ENCODE results near the gene REV3L. TPM values are rescaled to one million over a fixed set of nuclear protein-coding genes. Genes with fewer than 3 reads are reported as not detected.

The REV3L gene
- polyA plus RNA-seq, 1 of the 3 experiments (the other 2 are of a cell fraction): 7.3 TPM

DNA sequence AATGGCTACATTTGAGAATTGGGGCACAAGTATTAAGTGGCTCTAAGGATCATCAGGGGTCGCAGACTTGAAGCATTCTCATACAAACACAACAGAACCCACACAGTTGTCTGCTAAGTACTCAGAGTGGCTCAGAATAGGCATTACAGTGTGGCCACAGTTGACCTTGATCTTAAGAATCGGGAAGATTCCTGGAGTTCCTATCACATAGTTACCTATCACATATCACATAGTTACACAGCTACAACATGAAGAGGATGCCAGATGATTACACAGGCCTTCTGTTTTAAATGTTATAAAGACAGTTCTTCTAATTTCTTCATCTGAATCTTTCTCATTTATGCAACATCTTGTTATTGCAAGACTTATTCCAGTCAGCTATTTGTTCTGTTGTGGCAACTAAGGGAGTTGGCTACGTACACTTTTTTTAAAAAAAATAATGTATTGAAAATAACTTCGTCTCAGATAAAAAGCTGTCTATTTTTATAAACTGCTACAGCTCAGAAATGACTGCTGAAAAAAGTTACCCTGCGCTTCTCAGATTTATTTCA, 129.0 kb downstream of the REV3L start (continued):
- TF ChIP-seq, protein P1, sequence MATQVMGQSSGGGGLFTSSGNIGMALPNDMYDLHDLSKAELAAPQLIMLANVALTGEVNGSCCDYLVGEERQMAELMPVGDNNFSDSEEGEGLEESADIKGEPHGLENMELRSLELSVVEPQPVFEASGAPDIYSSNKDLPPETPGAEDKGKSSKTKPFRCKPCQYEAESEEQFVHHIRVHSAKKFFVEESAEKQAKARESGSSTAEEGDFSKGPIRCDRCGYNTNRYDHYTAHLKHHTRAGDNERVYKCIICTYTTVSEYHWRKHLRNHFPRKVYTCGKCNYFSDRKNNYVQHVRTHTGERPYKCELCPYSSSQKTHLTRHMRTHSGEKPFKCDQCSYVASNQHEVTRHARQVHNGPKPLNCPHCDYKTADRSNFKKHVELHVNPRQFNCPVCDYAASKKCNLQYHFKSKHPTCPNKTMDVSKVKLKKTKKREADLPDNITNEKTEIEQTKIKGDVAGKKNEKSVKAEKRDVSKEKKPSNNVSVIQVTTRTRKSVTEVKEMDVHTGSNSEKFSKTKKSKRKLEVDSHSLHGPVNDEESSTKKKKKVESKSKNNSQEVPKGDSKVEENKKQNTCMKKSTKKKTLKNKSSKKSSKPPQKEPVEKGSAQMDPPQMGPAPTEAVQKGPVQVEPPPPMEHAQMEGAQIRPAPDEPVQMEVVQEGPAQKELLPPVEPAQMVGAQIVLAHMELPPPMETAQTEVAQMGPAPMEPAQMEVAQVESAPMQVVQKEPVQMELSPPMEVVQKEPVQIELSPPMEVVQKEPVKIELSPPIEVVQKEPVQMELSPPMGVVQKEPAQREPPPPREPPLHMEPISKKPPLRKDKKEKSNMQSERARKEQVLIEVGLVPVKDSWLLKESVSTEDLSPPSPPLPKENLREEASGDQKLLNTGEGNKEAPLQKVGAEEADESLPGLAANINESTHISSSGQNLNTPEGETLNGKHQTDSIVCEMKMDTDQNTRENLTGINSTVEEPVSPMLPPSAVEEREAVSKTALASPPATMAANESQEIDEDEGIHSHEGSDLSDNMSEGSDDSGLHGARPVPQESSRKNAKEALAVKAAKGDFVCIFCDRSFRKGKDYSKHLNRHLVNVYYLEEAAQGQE (IDR thresholded peaks at IDR 0.05; ENCODE audit: low read depth, low read length): no peak
- TF ChIP-seq TEAD4 (IDR thresholded peaks at IDR 0.05; ENCODE audit: borderline replicate concordance, insufficient read depth) (no peak), RCOR1 (IDR thresholded peaks at IDR 0.05; ENCODE audit: low read length) (no peak), FOSL2 (IDR thresholded peaks at IDR 0.05; ENCODE audit: borderline replicate concordance, low read depth) (no peak), RAD21 (IDR thresholded peaks at IDR 0.05; ENCODE audit: low read length) (no peak), CHD2 (IDR thresholded peaks at IDR 0.05; ENCODE audit: low read length, partially characterized antibody) (no peak), NFIC (IDR thresholded peaks at IDR 0.05; ENCODE audit: borderline replicate concordance) (no peak), EP300 (IDR thresholded peaks at IDR 0.05; ENCODE audit: borderline replicate concordance in 1 of 2, low read depth in 1 of 2, low read length in 1 of 2) (no peak), RFX5 (IDR thresholded peaks at IDR 0.05; ENCODE audit: low read length) (no peak), TAF1 (IDR thresholded peaks at IDR 0.05; ENCODE audit: borderline replicate concordance, low read depth, low read length) (no peak), NRF1 (IDR thresholded peaks at IDR 0.05; ENCODE audit: low read depth, low read length) (no peak)
- TF ChIP-seq, protein P2, sequence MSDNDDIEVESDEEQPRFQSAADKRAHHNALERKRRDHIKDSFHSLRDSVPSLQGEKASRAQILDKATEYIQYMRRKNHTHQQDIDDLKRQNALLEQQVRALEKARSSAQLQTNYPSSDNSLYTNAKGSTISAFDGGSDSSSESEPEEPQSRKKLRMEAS (IDR thresholded peaks at IDR 0.05; ENCODE audit: low read depth): no peak

DNA sequence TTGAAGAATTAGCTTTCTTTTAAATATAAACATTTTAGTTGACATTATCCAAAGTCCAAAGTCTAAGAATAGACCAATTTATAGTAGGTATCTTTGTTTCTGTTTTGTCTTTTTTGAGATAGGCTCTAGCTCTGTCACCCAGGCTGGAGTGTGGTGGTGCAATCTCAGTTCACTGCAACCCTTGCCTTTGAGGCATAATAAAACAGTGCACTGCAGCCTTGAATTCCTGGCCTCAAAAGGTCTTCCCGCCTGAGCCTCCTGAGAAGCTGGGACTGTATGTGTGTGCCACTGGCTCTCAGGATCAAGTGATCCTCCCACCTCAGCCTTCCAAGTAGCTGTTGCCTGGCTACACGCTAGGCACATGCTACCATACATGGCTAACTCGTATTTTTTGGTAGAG, 135.4 kb downstream of the REV3L start:
- H3K36me3 ChIP-seq (replicated peaks in 1 of 2; ENCODE audit: control insufficient read depth in 1 of 2, insufficient read depth in 2 of 2, low read length in 1 of 2): peaks cover 59 to 77% of the 10 kb centered on the region in 2 experiments
- DNase-seq: no peak
- no peaks in the 10 kb centered on the region for H3K79me2 ChIP-seq (ENCODE audit: insufficient read depth)
- H3K4me1 ChIP-seq (ENCODE audit: control insufficient read depth in 1 of 2, insufficient read depth in 2 of 2, low read depth in 1 of 2, low read length in 1 of 2): no peaks in the 10 kb centered on the region
- no peak overlapping the region for H3K4me2 ChIP-seq
- no peak overlapping the region for H3K27ac ChIP-seq (ENCODE audit: low read depth in 2 of 2, low read length in 1 of 2)
- no peaks in the 10 kb centered on the region for H3K27me3 ChIP-seq (ENCODE audit: insufficient read depth)
- POLR2A ChIA-PET: interaction anchor here (0.7 kb wide), 1 partner anchor 802 kb away, joined by 3 read pairs; no protein-coding TSS in a partner anchor
- no peak overlapping the region for H3K4me3 ChIP-seq (ENCODE audit: low read depth in 2 of 2, low read length in 1 of 2)
- H3K9me3 ChIP-seq: no peaks in the 10 kb centered on the region
- H4K20me1 ChIP-seq (ENCODE audit: insufficient read depth): no peaks in the 10 kb centered on the region
- 98% methylated on average over 3 of the region's 3 CpGs for WGBS (ENCODE audit: low lambda C conversion rate)
- H3F3A ChIP-seq (replicated peaks; ENCODE audit: insufficient read depth): no peaks in the 10 kb centered on the region
- CTCF ChIA-PET: interaction anchor here (1.1 to 1.6 kb wide), 7 partner anchors 10 to 681 kb away, joined by 3 to 5 read pairs (median 3); a partner anchor contains a TSS
- no peak overlapping the region for H3K9ac ChIP-seq
- no peak overlapping the region for H2AFZ ChIP-seq (ENCODE audit: low read depth)
- H3K9me2 ChIP-seq: no peaks in the 10 kb centered on the region
- TF ChIP-seq, protein P3, sequence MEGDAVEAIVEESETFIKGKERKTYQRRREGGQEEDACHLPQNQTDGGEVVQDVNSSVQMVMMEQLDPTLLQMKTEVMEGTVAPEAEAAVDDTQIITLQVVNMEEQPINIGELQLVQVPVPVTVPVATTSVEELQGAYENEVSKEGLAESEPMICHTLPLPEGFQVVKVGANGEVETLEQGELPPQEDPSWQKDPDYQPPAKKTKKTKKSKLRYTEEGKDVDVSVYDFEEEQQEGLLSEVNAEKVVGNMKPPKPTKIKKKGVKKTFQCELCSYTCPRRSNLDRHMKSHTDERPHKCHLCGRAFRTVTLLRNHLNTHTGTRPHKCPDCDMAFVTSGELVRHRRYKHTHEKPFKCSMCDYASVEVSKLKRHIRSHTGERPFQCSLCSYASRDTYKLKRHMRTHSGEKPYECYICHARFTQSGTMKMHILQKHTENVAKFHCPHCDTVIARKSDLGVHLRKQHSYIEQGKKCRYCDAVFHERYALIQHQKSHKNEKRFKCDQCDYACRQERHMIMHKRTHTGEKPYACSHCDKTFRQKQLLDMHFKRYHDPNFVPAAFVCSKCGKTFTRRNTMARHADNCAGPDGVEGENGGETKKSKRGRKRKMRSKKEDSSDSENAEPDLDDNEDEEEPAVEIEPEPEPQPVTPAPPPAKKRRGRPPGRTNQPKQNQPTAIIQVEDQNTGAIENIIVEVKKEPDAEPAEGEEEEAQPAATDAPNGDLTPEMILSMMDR (IDR thresholded peaks at IDR 0.05): no peak
- TF ChIP-seq CHD2 (IDR thresholded peaks at IDR 0.05; ENCODE audit: low read length, partially characterized antibody) (no peak), EP300 (IDR thresholded peaks at IDR 0.05; ENCODE audit: borderline replicate concordance in 1 of 2, low read depth in 1 of 2, low read length in 1 of 2) (no peak), GATA2 (CRISPR knock-in tag; IDR thresholded peaks at IDR 0.05) (no peak), RCOR1 (IDR thresholded peaks at IDR 0.05; ENCODE audit: low read length) (no peak), TEAD4 (IDR thresholded peaks at IDR 0.05; ENCODE audit: borderline replicate concordance, insufficient read depth) (no peak), RAD21 (IDR thresholded peaks at IDR 0.05; ENCODE audit: low read length) (no peak), RXRA (IDR thresholded peaks at IDR 0.05; ENCODE audit: borderline replicate concordance, low read depth) (no peak), POLR2AphosphoS5 (IDR thresholded peaks at IDR 0.05; ENCODE audit: low read depth, low read length) (no peak), TAF1 (IDR thresholded peaks at IDR 0.05; ENCODE audit: borderline replicate concordance, low read depth, low read length) (no peak), FOSL2 (IDR thresholded peaks at IDR 0.05; ENCODE audit: borderline replicate concordance, low read depth) (no peak)
- TF ChIP-seq, protein P2 (IDR thresholded peaks at IDR 0.05; ENCODE audit: low read depth): no peak
- TF ChIP-seq, protein P4, sequence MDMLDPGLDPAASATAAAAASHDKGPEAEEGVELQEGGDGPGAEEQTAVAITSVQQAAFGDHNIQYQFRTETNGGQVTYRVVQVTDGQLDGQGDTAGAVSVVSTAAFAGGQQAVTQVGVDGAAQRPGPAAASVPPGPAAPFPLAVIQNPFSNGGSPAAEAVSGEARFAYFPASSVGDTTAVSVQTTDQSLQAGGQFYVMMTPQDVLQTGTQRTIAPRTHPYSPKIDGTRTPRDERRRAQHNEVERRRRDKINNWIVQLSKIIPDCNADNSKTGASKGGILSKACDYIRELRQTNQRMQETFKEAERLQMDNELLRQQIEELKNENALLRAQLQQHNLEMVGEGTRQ (IDR thresholded peaks at IDR 0.05; ENCODE audit: borderline replicate concordance, low read depth, low read length): no peak
- TF ChIP-seq, protein P1 (IDR thresholded peaks at IDR 0.05; ENCODE audit: low read depth, low read length): no peak
